ENCODE measurements around the gene POLR1D.

POLR1D gene

DNA sequence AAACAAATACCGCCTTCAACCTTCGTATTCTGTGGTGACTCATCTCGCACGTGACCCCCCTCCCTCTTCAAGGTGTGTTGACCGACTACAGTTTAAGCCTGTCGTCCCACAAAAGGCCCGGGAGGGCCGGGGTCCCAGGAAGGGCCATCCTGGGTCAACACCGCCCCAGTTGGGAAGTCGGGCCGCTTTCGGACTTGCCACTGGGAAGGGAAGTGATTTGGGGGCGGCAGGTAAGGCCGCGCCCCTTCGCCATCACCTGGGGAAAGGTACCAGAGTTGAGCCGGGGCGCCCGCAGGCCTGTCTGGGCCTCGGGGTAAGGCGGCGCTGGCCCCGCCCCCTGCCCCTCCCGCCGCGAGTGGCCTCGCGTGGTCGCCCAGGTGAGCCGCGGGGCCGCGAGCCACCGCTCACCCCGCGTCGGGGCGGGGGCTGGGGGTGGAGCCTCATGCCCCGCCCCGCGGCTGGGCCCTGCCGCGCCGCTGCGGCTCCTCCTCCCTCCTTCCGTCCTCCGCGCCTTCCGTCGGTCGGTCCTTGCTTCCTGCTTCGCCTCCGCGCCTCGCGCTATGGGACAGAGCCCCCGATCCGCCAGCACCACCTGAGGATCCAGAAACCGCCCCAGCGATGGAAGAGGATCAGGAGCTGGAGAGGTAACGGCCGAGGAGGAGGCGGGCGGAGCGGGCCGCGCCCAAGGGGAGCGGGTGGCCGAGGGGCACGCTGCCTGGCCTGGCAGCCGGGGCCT, at the start of gene POLR1D:
TSS of gene POLR1D (plus strand) at position 527 of the 736 bp plus-strand sequence. CDS start at position 619, 92 bp downstream.
- Histone ChIP-seq H3K9me3 (ENCODE audit: control insufficient read depth, low read length) (no peaks in the 10 kb centered on the region), H3K4me1 (ENCODE audit: control insufficient read depth, insufficient read depth, low read length) (peaks cover 45% of the 10 kb centered on the region), H3K4me3 (ENCODE audit: low read length) (peak within 1 kb of the TSS; percentile 89), H3K9ac (ENCODE audit: low read length) (peak within 1 kb of the TSS; percentile 97), H3K27me3 (ENCODE audit: control insufficient read depth, insufficient read depth, low read length) (no peaks in the 10 kb centered on the region), H3K36me3 (ENCODE audit: control insufficient read depth, insufficient read depth, low read length) (no peaks in the 10 kb centered on the region)

DNA sequence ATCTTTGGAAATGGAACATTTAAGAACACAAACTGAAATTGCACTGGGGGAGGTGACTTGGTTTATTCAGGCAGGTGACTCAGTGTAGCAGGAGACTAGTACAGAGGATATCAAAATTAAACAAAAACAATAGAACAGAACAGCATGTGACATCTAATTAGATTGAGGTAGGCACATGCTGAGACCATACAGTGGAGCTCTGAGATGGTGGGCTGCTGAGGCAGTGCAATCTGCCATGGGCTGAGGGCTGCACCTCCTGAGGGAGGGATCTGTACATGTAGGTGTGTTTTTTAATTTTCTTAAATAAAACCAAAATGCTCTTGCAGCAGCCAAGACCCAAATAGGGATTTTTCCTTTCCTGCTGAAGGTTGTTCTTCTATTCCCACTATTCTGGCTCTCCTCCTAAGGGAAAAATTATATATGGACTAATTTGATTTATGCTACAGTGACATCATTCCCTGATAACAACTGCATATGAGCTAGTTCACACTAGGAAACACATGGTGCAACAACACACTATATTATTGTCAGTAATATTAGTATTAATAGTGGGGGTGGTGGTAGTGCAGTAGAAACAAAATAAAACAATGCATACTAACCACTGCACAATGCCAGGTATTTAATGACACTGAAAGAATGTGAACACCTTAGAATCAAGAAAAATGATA, 49.3 kb upstream of the POLR1D start:
- Histone ChIP-seq H3K27me3 (ENCODE audit: control insufficient read depth, insufficient read depth, low read length) (no peaks in the 10 kb centered on the region), H3K36me3 (ENCODE audit: control insufficient read depth, insufficient read depth, low read length) (no peaks in the 10 kb centered on the region), H3K9me3 (ENCODE audit: control insufficient read depth, low read length) (no peaks in the 10 kb centered on the region), H3K4me3 (ENCODE audit: low read length) (no peak overlapping the region), H3K9ac (ENCODE audit: low read length) (no peak overlapping the region), H3K4me1 (ENCODE audit: control insufficient read depth, insufficient read depth, low read length) (no peaks in the 10 kb centered on the region)

DNA sequence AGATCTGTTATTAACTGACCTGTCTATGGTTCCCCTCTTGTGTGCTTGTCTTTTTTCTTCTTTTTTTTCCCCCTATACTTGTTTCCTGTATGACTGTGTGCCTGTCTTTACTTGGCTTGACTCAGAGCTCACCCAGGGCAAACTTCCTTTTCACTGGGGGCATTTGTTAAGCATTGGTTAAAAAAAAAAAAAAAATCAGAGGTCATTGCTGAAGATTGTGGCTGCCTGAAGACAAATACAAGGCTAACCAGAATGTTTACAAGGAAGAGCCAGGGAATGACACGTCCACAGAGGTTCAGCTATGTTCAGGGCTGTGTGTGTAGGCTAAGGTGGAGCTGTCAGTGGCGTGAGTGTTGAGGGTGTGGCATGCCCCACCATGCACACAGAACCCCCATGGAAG, 48.4 kb upstream of the POLR1D start:
- Histone ChIP-seq H3K4me3 (ENCODE audit: low read length) (no peak overlapping the region), H3K27me3 (ENCODE audit: control insufficient read depth, insufficient read depth, low read length) (no peaks in the 10 kb centered on the region), H3K9ac (ENCODE audit: low read length) (no peak overlapping the region), H3K4me1 (ENCODE audit: control insufficient read depth, insufficient read depth, low read length) (no peaks in the 10 kb centered on the region), H3K36me3 (ENCODE audit: control insufficient read depth, insufficient read depth, low read length) (no peaks in the 10 kb centered on the region), H3K9me3 (ENCODE audit: control insufficient read depth, low read length) (no peaks in the 10 kb centered on the region)

DNA sequence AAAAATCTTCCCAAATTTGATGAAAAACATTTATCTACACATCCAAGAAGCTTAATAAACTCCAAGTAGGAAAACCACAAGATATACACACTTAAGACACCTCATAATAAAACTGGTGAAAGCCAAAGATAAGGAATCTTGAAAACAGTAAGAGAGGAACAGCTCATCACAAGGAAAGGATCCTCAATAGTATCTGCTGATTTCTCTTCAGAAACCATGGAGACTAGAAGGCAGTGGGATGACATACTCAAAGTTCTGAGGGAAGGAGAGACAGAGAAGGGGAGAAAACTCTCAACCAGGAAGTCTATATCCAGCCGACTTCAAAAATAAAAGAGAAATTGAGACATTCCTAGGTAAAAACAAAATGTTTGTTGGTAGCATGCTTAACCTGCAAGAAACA, 47.0 kb upstream of the POLR1D start:
- Histone ChIP-seq H3K4me3 (ENCODE audit: low read length) (no peak overlapping the region), H3K9ac (ENCODE audit: low read length) (no peak overlapping the region), H3K4me1 (ENCODE audit: control insufficient read depth, insufficient read depth, low read length) (no peaks in the 10 kb centered on the region), H3K9me3 (ENCODE audit: control insufficient read depth, low read length) (no peaks in the 10 kb centered on the region), H3K27me3 (ENCODE audit: control insufficient read depth, insufficient read depth, low read length) (no peaks in the 10 kb centered on the region), H3K36me3 (ENCODE audit: control insufficient read depth, insufficient read depth, low read length) (no peaks in the 10 kb centered on the region)

- Histone ChIP-seq H3K9me3 (ENCODE audit: control insufficient read depth, low read length) (no peaks in the 10 kb centered on the region), H3K36me3 (ENCODE audit: control insufficient read depth, insufficient read depth, low read length) (no peaks in the 10 kb centered on the region), H3K27me3 (ENCODE audit: control insufficient read depth, insufficient read depth, low read length) (no peaks in the 10 kb centered on the region), H3K9ac (ENCODE audit: low read length) (no peak overlapping the region), H3K4me3 (ENCODE audit: low read length) (no peak overlapping the region), H3K4me1 (ENCODE audit: control insufficient read depth, insufficient read depth, low read length) (no peaks in the 10 kb centered on the region)
Measured at GRCh38 chr13:27578121-27579030, 43.3 kb upstream of the POLR1D start.

DNA sequence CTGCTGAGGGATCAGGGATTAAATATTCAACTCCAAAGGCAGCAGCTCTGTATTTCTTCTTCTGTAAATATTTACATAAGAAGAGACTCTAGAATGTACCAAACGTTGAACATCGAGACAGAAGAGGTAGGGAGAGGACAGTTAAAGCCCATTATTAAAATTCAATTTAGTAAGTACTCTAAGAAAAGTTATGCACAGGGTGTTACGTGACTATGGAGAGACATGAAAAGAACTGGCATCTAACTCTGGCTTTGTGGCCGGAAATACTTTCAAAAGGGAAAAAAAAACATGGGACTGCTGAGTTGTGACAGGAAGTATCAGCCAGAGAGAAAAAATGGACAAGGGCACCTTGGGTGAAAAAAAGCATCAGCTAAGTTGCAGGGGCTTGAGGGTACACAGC, 38.0 kb upstream of the POLR1D start:
- no peaks in the 10 kb centered on the region for H3K9me3 ChIP-seq (ENCODE audit: control insufficient read depth, low read length)
- H3K27me3 ChIP-seq (ENCODE audit: control insufficient read depth, insufficient read depth, low read length), result no peaks in the 10 kb centered on the region
- no peaks in the 10 kb centered on the region for H3K36me3 ChIP-seq (ENCODE audit: control insufficient read depth, insufficient read depth, low read length)
- H3K4me1 ChIP-seq (ENCODE audit: control insufficient read depth, insufficient read depth, low read length), result no peaks in the 10 kb centered on the region
- H3K4me3 ChIP-seq (ENCODE audit: low read length), result no peak overlapping the region
- no peak overlapping the region for H3K9ac ChIP-seq (ENCODE audit: low read length)

DNA sequence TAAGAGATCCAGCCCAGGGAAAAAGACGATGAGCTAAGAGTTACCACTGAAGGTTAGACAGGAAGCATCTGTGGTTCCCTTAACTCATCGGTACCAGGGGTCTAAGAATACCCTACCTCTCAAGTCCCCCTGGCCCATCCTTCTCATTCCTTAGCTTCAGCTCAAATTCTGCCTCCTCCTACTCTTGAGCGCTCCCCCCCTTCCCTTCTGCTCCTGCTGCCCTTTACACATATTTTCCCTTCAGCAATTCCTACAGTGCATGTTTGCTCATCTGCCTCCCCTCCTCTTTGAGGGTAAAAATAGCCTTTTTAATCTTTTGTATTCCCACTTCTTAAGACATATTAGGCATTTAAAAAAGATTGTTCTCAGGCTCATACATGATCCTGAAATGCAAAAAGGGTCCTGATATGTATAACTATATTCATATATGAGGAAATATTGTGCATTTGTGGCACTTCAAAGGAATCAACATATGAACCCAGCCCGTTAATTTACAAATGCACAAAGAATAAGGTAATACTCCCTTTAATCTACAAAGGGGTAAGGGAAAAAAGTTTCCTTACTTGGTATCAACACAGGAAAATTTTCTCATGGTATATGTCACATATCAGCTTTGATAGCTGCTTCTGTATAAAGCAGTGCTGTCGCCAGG, 34.5 kb upstream of the POLR1D start:
- Histone ChIP-seq H3K9ac (ENCODE audit: low read length) (no peak overlapping the region), H3K4me3 (ENCODE audit: low read length) (no peak overlapping the region), H3K9me3 (ENCODE audit: control insufficient read depth, low read length) (no peaks in the 10 kb centered on the region), H3K4me1 (ENCODE audit: control insufficient read depth, insufficient read depth, low read length) (no peaks in the 10 kb centered on the region), H3K36me3 (ENCODE audit: control insufficient read depth, insufficient read depth, low read length) (no peaks in the 10 kb centered on the region), H3K27me3 (ENCODE audit: control insufficient read depth, insufficient read depth, low read length) (no peaks in the 10 kb centered on the region)

GRCh38 chr13:27588405-27588804, 33.3 kb upstream of the POLR1D start:
- H3K4me3 ChIP-seq (ENCODE audit: low read length), result no peak overlapping the region

GRCh38 chr13:27592865-27593264, 28.8 kb upstream of the POLR1D start:
- H3K27me3 ChIP-seq (ENCODE audit: control insufficient read depth, insufficient read depth, low read length), result no peaks in the 10 kb centered on the region
- no peak overlapping the region for H3K4me3 ChIP-seq (ENCODE audit: low read length)
- no peaks in the 10 kb centered on the region for H3K9me3 ChIP-seq (ENCODE audit: control insufficient read depth, low read length)
- no peaks in the 10 kb centered on the region for H3K4me1 ChIP-seq (ENCODE audit: control insufficient read depth, insufficient read depth, low read length)
- H3K9ac ChIP-seq (ENCODE audit: low read length), result no peak overlapping the region
- H3K36me3 ChIP-seq (ENCODE audit: control insufficient read depth, insufficient read depth, low read length), result no peaks in the 10 kb centered on the region

More at GRCh38 chr13:27588405-27588804, 33.3 kb upstream of the POLR1D start:
- Histone ChIP-seq H3K9ac (ENCODE audit: low read length) (no peak overlapping the region), H3K9me3 (ENCODE audit: control insufficient read depth, low read length) (no peaks in the 10 kb centered on the region), H3K36me3 (ENCODE audit: control insufficient read depth, insufficient read depth, low read length) (no peaks in the 10 kb centered on the region), H3K27me3 (ENCODE audit: control insufficient read depth, insufficient read depth, low read length) (no peaks in the 10 kb centered on the region), H3K4me1 (ENCODE audit: control insufficient read depth, insufficient read depth, low read length) (no peaks in the 10 kb centered on the region)

DNA sequence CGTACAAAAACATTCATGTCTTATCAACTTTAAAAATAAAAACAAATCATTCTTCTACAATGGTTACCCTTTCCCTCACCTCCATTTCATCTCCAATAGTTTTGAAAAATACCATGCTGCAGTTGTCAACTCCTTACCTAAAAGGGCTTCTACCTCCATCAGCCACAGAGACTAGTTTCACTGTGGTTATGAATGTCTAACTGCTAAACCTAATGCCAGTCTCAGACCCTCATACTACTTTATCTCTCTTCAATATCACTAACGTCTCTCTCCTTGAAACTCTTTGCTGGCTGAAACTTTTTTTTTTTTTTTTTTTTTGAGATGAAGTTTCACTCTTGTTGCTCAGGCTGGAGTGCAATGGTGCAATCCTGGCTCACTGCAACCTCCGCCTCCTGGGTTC, 28.4 kb upstream of the POLR1D start:
- Histone ChIP-seq H3K4me3 (ENCODE audit: low read length) (no peak overlapping the region), H3K36me3 (ENCODE audit: control insufficient read depth, insufficient read depth, low read length) (no peaks in the 10 kb centered on the region), H3K4me1 (ENCODE audit: control insufficient read depth, insufficient read depth, low read length) (no peaks in the 10 kb centered on the region)

GRCh38 chr13:27595055-27595811, 26.5 kb upstream of the POLR1D start:
- Histone ChIP-seq H3K4me3 (ENCODE audit: low read length) (no peak overlapping the region), H3K36me3 (ENCODE audit: control insufficient read depth, insufficient read depth, low read length) (no peaks in the 10 kb centered on the region), H3K4me1 (ENCODE audit: control insufficient read depth, insufficient read depth, low read length) (no peaks in the 10 kb centered on the region), H3K9me3 (ENCODE audit: control insufficient read depth, low read length) (no peaks in the 10 kb centered on the region), H3K27me3 (ENCODE audit: control insufficient read depth, insufficient read depth, low read length) (no peaks in the 10 kb centered on the region), H3K9ac (ENCODE audit: low read length) (no peak overlapping the region)

More for the DNA sequence above, 28.4 kb upstream of the POLR1D start:
- Histone ChIP-seq H3K9me3 (ENCODE audit: control insufficient read depth, low read length) (no peaks in the 10 kb centered on the region), H3K27me3 (ENCODE audit: control insufficient read depth, insufficient read depth, low read length) (no peaks in the 10 kb centered on the region), H3K9ac (ENCODE audit: low read length) (no peak overlapping the region)
